ENCODE measurements around the gene CSNK2A2. TPM values are rescaled to one million over a fixed set of nuclear protein-coding genes. Genes with fewer than 3 reads are reported as not detected.

CSNK2A2 gene
- total and polyA plus RNA-seq, 2 of the 8 experiments (the other 6 are each of a cell fraction or from before 2014, with no cell fraction given), result 37.9 to 128 TPM

DNA sequence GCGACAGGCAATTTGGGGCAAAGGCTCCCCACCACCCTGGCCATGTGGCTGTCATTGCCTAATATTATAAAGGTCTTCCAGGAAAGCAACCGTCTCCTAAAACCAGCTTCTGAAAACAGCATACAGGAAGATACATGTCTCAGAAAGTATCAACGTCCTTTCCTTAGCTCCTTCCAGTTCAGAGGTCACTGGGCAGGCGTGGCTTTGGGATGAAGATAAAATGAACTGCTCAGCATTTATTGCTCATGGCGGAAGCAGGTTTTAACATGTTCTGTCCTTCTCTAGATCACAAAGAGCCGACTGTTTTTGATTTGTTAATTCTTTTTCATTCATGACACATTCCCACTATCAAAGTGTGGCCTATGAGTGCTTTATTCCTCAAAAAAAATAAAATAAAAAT lies 76.8 kb downstream of the CSNK2A2 start:
- Histone ChIP-seq H3K56ac (replicated peaks; ENCODE audit: insufficient read length, low read depth, low read length) (no peak overlapping the region), H3K4ac (replicated peaks; ENCODE audit: insufficient read length, low read depth, low read length) (no peak overlapping the region), H2BK5ac (ENCODE audit: low read depth, low read length) (no peak overlapping the region), H3K18ac (ENCODE audit: extremely low read depth, low read length) (no peak overlapping the region), H3K23me2 (ENCODE audit: low read depth, low read length) (no peaks in the 10 kb centered on the region), H4K5ac (ENCODE audit: insufficient read length, low read depth, low read length) (no peak overlapping the region), H3K79me1 (ENCODE audit: low read depth, low read length) (peaks cover 5% of the 10 kb centered on the region; the same call in 1 of the 2 replicates), H4K20me1 (replicated peaks in 1 of 2; ENCODE audit: control insufficient read depth in 1 of 2, insufficient read depth in 2 of 2, low read length in 2 of 2) (peaks cover 22 to 29% of the 10 kb centered on the region in 2 experiments), H2AK5ac (ENCODE audit: low read depth, low read length) (no peak overlapping the region), H3K27me3 (replicated peaks in 1 of 4; ENCODE audit: control insufficient read depth in 3 of 4, extremely low read depth in 1 of 4, insufficient read depth in 3 of 4, low read length in 3 of 4) (no peaks in the 10 kb centered on the region), H4K8ac (ENCODE audit: extremely low read depth, insufficient read depth, low read length) (no peak overlapping the region), H2BK15ac (ENCODE audit: low read length) (no peak overlapping the region), H3K27ac (ENCODE audit: low read depth, low read length) (no peak overlapping the region), H3K4me2 (ENCODE audit: insufficient read depth in 1 of 2, low read depth in 2 of 2, low read length in 2 of 2) (no peak overlapping the region), H4K91ac (replicated peaks; ENCODE audit: insufficient read length, low read length) (no peak overlapping the region), H2BK120ac (replicated peaks; ENCODE audit: low read depth, low read length) (no peak overlapping the region), H2BK20ac (ENCODE audit: low read length) (no peak overlapping the region), H3K79me2 (ENCODE audit: control insufficient read depth in 1 of 2, insufficient read depth in 2 of 2, low read length in 2 of 2) (peaks cover 11 to 85% of the 10 kb centered on the region in 2 experiments), H3K14ac (ENCODE audit: insufficient read length) (no peak overlapping the region), H3K4me1 (replicated peaks in 1 of 4; ENCODE audit: control insufficient read depth in 3 of 4, insufficient read depth in 4 of 4, low read length in 3 of 4) (peaks cover 0 to 8% (median 1%) of the 10 kb centered on the region in 4 experiments; a peak in 3 of 7 replicates), H3K9ac (replicated peaks in 1 of 4; ENCODE audit: extremely low read depth in 1 of 4, low read depth in 3 of 4, low read length in 3 of 4) (no peak overlapping the region), H2AFZ (ENCODE audit: low read length) (no peak overlapping the region), H3K4me3 (ENCODE audit: extremely low read depth in 1 of 4, insufficient read depth in 2 of 4, low read depth in 3 of 4, low read length in 4 of 4) (no peak overlapping the region), H3K23ac (ENCODE audit: insufficient read length) (no peak overlapping the region), H3K9me3 (ENCODE audit: insufficient read depth in 2 of 2, low read depth in 1 of 2, low read length in 1 of 2) (no peaks in the 10 kb centered on the region), H2BK12ac (ENCODE audit: low read depth, low read length) (no peak overlapping the region), H3K36me3 (ENCODE audit: control insufficient read depth in 2 of 4, insufficient read depth in 4 of 4, low read length in 3 of 4) (peaks cover under 1 to 6% (median 6%) of the 10 kb centered on the region in 4 experiments; a peak in 6 of 8 replicates)
- TF ChIP-seq CBX8 (IDR thresholded peaks at IDR 0.05; ENCODE audit: borderline replicate concordance, low read depth, low read length) (no peak), SIRT6 (IDR thresholded peaks at IDR 0.05; ENCODE audit: low read length) (no peak), CTBP2 (IDR thresholded peaks at IDR 0.05; ENCODE audit: borderline replicate concordance, insufficient read depth, insufficient read length, low read length) (no peak), YY1 (IDR thresholded peaks at IDR 0.05; ENCODE audit: low read depth, low read length) (no peak), EGR1 (IDR thresholded peaks at IDR 0.05; ENCODE audit: borderline replicate concordance, low read depth, low read length) (no peak), SP4 (IDR thresholded peaks at IDR 0.05; ENCODE audit: low read length) (no peak)
- TF ChIP-seq, protein P1, sequence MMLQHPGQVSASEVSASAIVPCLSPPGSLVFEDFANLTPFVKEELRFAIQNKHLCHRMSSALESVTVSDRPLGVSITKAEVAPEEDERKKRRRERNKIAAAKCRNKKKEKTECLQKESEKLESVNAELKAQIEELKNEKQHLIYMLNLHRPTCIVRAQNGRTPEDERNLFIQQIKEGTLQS (IDR thresholded peaks at IDR 0.05; ENCODE audit: insufficient read depth, low read depth, low read length), result no peak
- DNase-seq (ENCODE audit: low read depth in 1 of 2, low spot score in 2 of 2) (no peak), FAIRE-seq (no peak)
- ChIA-PET CTCF (ENCODE audit: partially characterized antibody) (interaction anchor here (0.6 to 19.7 kb wide), 29 partner anchors 9 to 375 kb away, joined by 3 to 362 read pairs (median 5); partner anchors contain the start of genes CFAP20 and MMP15), POLR2A (ENCODE audit: partially characterized antibody) (interaction anchor here (2.1 to 3.0 kb wide), 3 partner anchors 9 to 94 kb away, joined by 9 to 27 read pairs (median 15); partner anchors contain the start of gene CFAP20)
- 81% methylated on average over 6 of the region's 6 CpGs; no CpG with 5 or more reads in 1 of the 2 experiments for WGBS, 2 experiments (ENCODE audit: extremely low coverage in 1 of 2, insufficient coverage in 1 of 2, insufficient read length in 1 of 2, insufficient replicate concordance in 2 of 2, low coverage in 1 of 2, low lambda C conversion rate in 2 of 2, missing lambda C conversion rate in 1 of 2)

Measured in H1 (cell line).